K562 (cell line): Measurements from ENCODE around the gene GNAI3. TPM values are rescaled to one million over a fixed set of nuclear protein-coding genes. Genes with fewer than 3 reads are reported as not detected.
A peak's percentile ranks its signal among the peaks of the same experiment; 100 is the strongest.

Source experiments
- ATAC-seq: fragments of 200-7000 bp; cut with Tn5 transposase; 3 replicates; pipeline ENCODE4 v1.9.1; 2020; ENCODE audit warnings: moderate library complexity
- BruUV-seq: library from RNA; stranded (reverse); fragments of 400-500 nt; replicated peaks from 2 replicates; lab custom pipeline; 2021; lab: Mats Ljungman, UMichigan
- CTCF ChIA-PET: fragments of 300-600 bp; formaldehyde crosslinking; extraction: SDS; loops from one replicate; lab custom pipeline; 2021; ENCODE audit warnings: low intra/inter-chr PET ratio; lab: Yijun Ruan, JAX
- POLR2A ChIA-PET: fragments of 300-600, 350-650 bp; sonication (Branson Sonifier 250); formaldehyde crosslinking; extraction: SDS; loops from one replicate; lab custom pipeline; 2021; ENCODE audit warnings: antibody characterized with exemption, inconsistent platforms; lab: Yijun Ruan, JAX
- DNase-seq, 4 experiments: peaks; one replicate each; pipeline versions ENCODE4 v3.0.0 to v3.0.0-alpha.2; 2011 to 2018; ENCODE audit warnings: low spot score in 3 of 4, mixed read lengths in 3 of 4; ENCODE audit errors: extremely low read depth in 1 of 4
- FAIRE-seq: peaks from 2 replicates; lab custom pipeline; 2011; peaks lifted over from hg19 to GRCh38; lab: Jason Lieb, UNC
- H2AFZ ChIP-seq: 2 replicates; pipeline ENCODE4 v1.6.0; 2011; ENCODE audit warnings: low read depth, low read length, control low read depth, inconsistent platforms
- H3K27ac ChIP-seq: fragments of 200-600 bp; 3 replicates; pipeline ENCODE4 v1.8.0; 2011; ENCODE audit warnings: low read depth, mild to moderate bottlenecking, control low read depth, inconsistent platforms, low read length, moderate library complexity, mixed read lengths; ENCODE audit errors: extremely low read depth
- H3K27me3 ChIP-seq, 2 experiments: fragments of 300-600 bp in 1 of 2; 2 replicates in 1 of 2; 3 replicates in 1 of 2; pipeline versions ENCODE4 v1.6.0 to v1.8.0; 2011; ENCODE audit warnings: inconsistent platforms in 2 of 2, low read length in 2 of 2, mild to moderate bottlenecking in 1 of 2, mixed read lengths in 1 of 2, moderate library complexity in 1 of 2; ENCODE audit not compliant: control insufficient read depth in 2 of 2, insufficient read depth in 2 of 2
- H3K36me3 ChIP-seq: fragments of 300-600 bp; 3 replicates; pipeline ENCODE4 v1.8.0; 2011; ENCODE audit warnings: mild to moderate bottlenecking, low read length, inconsistent platforms; ENCODE audit not compliant: control insufficient read depth, insufficient read depth
- H3K4me1 ChIP-seq, 2 experiments: fragments of 200-600 bp in 1 of 2; replicated peaks in 1 of 2; 2 replicates in 1 of 2; 3 replicates in 1 of 2; pipeline versions ENCODE4 v1.5.1 to v1.8.0; 2011; ENCODE audit warnings: inconsistent platforms in 2 of 2, low read length in 2 of 2, mild to moderate bottlenecking in 1 of 2, mixed read lengths in 1 of 2, moderate library complexity in 1 of 2; ENCODE audit not compliant: control insufficient read depth in 2 of 2, insufficient read depth in 2 of 2
- H3K4me2 ChIP-seq: 2 replicates; pipeline ENCODE4 v1.6.1; 2011; ENCODE audit warnings: low read length, control low read depth, inconsistent platforms, mixed read lengths; ENCODE audit not compliant: insufficient read depth
- H3K4me3 ChIP-seq: fragments of 200-600 bp; sonication (generic), shearing (Covaris generic); 2 replicates; pipeline ENCODE4 v1.5.1; 2016; ENCODE audit warnings: control low read depth, inconsistent platforms
- H3K79me2 ChIP-seq: fragments of 200-600 bp; 3 replicates; pipeline ENCODE4 v1.8.0; 2011; ENCODE audit warnings: low read length, inconsistent platforms; ENCODE audit not compliant: control insufficient read depth, insufficient read depth
- H3K9ac ChIP-seq, 2 experiments: 2 replicates each; pipeline versions ENCODE4 v1.6.0 to v1.6.1; 2011; ENCODE audit warnings: low read depth in 2 of 2, low read length in 2 of 2, control low read depth in 1 of 2, inconsistent platforms in 1 of 2, mild to moderate bottlenecking in 1 of 2, mixed read lengths in 1 of 2; ENCODE audit not compliant: insufficient read depth in 1 of 2
- H3K9me1 ChIP-seq: one replicate; pipeline ENCODE4 v1.6.0; 2011; ENCODE audit warnings: inconsistent platforms, mild to moderate bottlenecking, low read length, moderate library complexity; ENCODE audit not compliant: control insufficient read depth, insufficient read depth
- H3K9me3 ChIP-seq: replicated peaks from 2 replicates; pipeline ENCODE4 v1.5.1; 2011; ENCODE audit warnings: low read depth, low read length, inconsistent platforms; ENCODE audit not compliant: control insufficient read depth, insufficient read depth
- H4K20me1 ChIP-seq: replicated peaks from 2 replicates; pipeline ENCODE4 v1.6.1; 2011; ENCODE audit warnings: low read length, inconsistent platforms, mixed read lengths; ENCODE audit not compliant: control insufficient read depth, insufficient read depth
- ADNP ChIP-seq: fragments of 200-800 bp; sonication (Bioruptor generic); IDR thresholded peaks from 2 replicates; pipeline ENCODE4 v1.6.1; 2016; ENCODE audit warnings: missing genetic modification characterization, missing compliant biosample characterization
- ARHGAP35 ChIP-seq: fragments of 450-650 bp; IDR thresholded peaks from 2 replicates; pipeline ENCODE4 v1.6.1; 2018; ENCODE audit not compliant: partially characterized antibody
- CBFA2T3 ChIP-seq: fragments of 450-650 bp; IDR thresholded peaks from 2 replicates; pipeline ENCODE4 v1.6.1; 2017
- CC2D1A ChIP-seq: fragments of 450-650 bp; IDR thresholded peaks from 2 replicates; pipeline ENCODE4 v1.6.1; 2017; ENCODE audit warnings: mild to moderate bottlenecking
- EWSR1 ChIP-seq: fragments of 450-650 bp; IDR thresholded peaks from 2 replicates; pipeline ENCODE4 v1.6.1; 2018; ENCODE audit warnings: borderline replicate concordance, mild to moderate bottlenecking, low read depth, moderate library complexity; ENCODE audit not compliant: partially characterized antibody
- HBP1 ChIP-seq: fragments of 450-650 bp; formaldehyde crosslinking; IDR thresholded peaks from 2 replicates; pipeline ENCODE4 v1.4.0; 2022; ENCODE audit warnings: missing genetic modification characterization
- HLTF ChIP-seq: fragments of 450-650 bp; IDR thresholded peaks from 2 replicates; pipeline ENCODE4 v1.6.1; 2016
- ID3 ChIP-seq, 2 experiments: fragments of 250-450 bp in 1 of 2; fragments of 450-650 bp in 1 of 2; sonication (Bioruptor Pico) in 1 of 2; IDR thresholded peaks; 2 replicates each; pipeline versions ENCODE4 v1.6.1 to v1.8.0; 2016 to 2021; ENCODE audit warnings: mild to moderate bottlenecking in 2 of 2, moderate library complexity in 2 of 2, missing compliant biosample characterization in 1 of 2, missing genetic modification characterization in 1 of 2
- MXI1 ChIP-seq: IDR thresholded peaks from 2 replicates; pipeline ENCODE4 v1.6.1; 2011; ENCODE audit warnings: low read depth, mild to moderate bottlenecking, improper control_type of control experiment, low read length
- PCBP2 ChIP-seq: fragments of 200-400 bp; formaldehyde crosslinking; IDR thresholded peaks from 2 replicates; pipeline ENCODE4 v1.6.1; 2018; ENCODE audit warnings: low read length, low read depth, mild to moderate bottlenecking, moderate library complexity; ENCODE audit not compliant: poor library complexity, severe bottlenecking
- PHB ChIP-seq: fragments of 250-450 bp; sonication (Bioruptor Pico); IDR thresholded peaks from 2 replicates; pipeline ENCODE4 v1.5.0; 2021
- POLR2AphosphoS5 ChIP-seq: IDR thresholded peaks from 2 replicates; pipeline ENCODE4 v1.6.1; 2011; ENCODE audit warnings: mild to moderate bottlenecking, low read depth, low read length, moderate library complexity; ENCODE audit not compliant: control insufficient read depth, insufficient read depth
- PPARD ChIP-seq: fragments of 250-450 bp; sonication (Bioruptor Pico); IDR thresholded peaks from 2 replicates; pipeline ENCODE4 v1.8.0; 2022; ENCODE audit warnings: inconsistent platforms, mild to moderate bottlenecking, moderate library complexity
- PRMT5 ChIP-seq: sonication (generic); formaldehyde crosslinking; IDR thresholded peaks from 2 replicates; pipeline ENCODE4 v1.5.0; 2020; ENCODE audit warnings: missing genetic modification reagents
- RNF219 ChIP-seq: fragments of 250-450 bp; sonication (Bioruptor Pico); IDR thresholded peaks from 2 replicates; pipeline ENCODE4 v1.5.0; 2022; ENCODE audit warnings: mild to moderate bottlenecking
- ZBED1 ChIP-seq: IDR thresholded peaks from 2 replicates; pipeline ENCODE4 v1.6.1; 2014
- ZNF311 ChIP-seq: fragments of 250-450 bp; sonication (Bioruptor Pico); IDR thresholded peaks from 2 replicates; pipeline ENCODE4 v1.4.0; 2020; ENCODE audit warnings: mild to moderate bottlenecking, moderate library complexity
- WGBS: fragments of 100-300 bp; shearing (Covaris generic); methylation state at CpG from one replicate; pipeline ENCODE4 v1.1.6; 2016; ENCODE audit warnings: low coverage, mixed read lengths; ENCODE audit not compliant: insufficient coverage; ENCODE audit errors: missing lambda C conversion rate; 5-methylcytosine and 5-hydroxymethylcytosine counted together
- in situ Hi-C: fragments of 300-500 bp; cut with MboI; formaldehyde crosslinking; loops from 4 replicates; pipeline ENCODE4 v1.15.0; 2018; ENCODE audit warnings: inconsistent platforms, mixed read lengths
- intact Hi-C: fragments of 100-400 bp; cut with micrococcal nuclease; formaldehyde crosslinking; loops from 2 replicates; pipeline ENCODE4 v1.14.2; 2022
- polyA plus RNA-seq, 8 experiments: library from polyadenylated mRNA; depleted of rRNA in 4 of 8; stranded (reverse) in 5 of 8; unstranded in 3 of 8; fragments of >200 nt; fragmentation: Nextera tagmentation in 2 of 8; fragmentation: Illumina TruSeq in 1 of 8; extraction: Ambion mirVana in 2 of 8; extraction: Trizol in 1 of 8; gene quantifications; 2 replicates each; pipeline versions ENCODE4 v1.2.1 to v1.2.3, GENCODE V29; 2011 to 2014; ENCODE audit warnings: inconsistent platforms in 1 of 8, missing spikeins in 1 of 8
- total RNA-seq, 7 experiments: library from RNA; depleted of rRNA in 6 of 7; stranded (reverse); fragments of >200 nt in 6 of 7; fragmentation: Illumina TruSeq in 2 of 7; extraction: Trizol in 2 of 7; gene quantifications; 2 replicates each; pipeline versions ENCODE4 v1.2.1 to v1.2.3, GENCODE V29; 2011 to 2021; ENCODE audit warnings: low replicate concordance in 1 of 7

The GNAI3 gene
- total and polyA plus RNA-seq, 9 of the 15 experiments (the other 6 are each of a cell fraction or from before 2014, with no cell fraction given): 6.3 to 13.2 (median 8.9) TPM

- 0 out of 2 replicates have a peak, but pooled peaks have one; percentile 4 for TF ChIP-seq HLTF
- no peak for TF ChIP-seq EWSR1
Measured at GRCh38 chr1:109655615-109656519, 107.5 kb downstream of the GNAI3 start, which contains the start of gene GSTM4 (continued).

GRCh38 chr1:109657395-109657794 lies 109.0 kb downstream of the GNAI3 start:
- ChIA-PET CTCF (no interaction called here), POLR2A (interaction anchor here (1.2 kb wide), 1 partner anchor 377 kb away, joined by 3 read pairs; the partner anchor contains the start of gene STRIP1)
- Histone ChIP-seq H3K27me3 (no peaks in the 10 kb centered on the region), H4K20me1 (no peaks in the 10 kb centered on the region), H3K4me1 (peaks cover 0 to 24% of the 10 kb centered on the region in 2 experiments; a peak in 3 of 5 replicates), H2AFZ (no peak overlapping the region), H3K9ac (no peak overlapping the region), H3K9me3 (no peaks in the 10 kb centered on the region), H3K36me3 (peaks cover 14% of the 10 kb centered on the region; the same call in 2 of the 3 replicates), H3K27ac (no peak overlapping the region), H3K4me2 (no peak overlapping the region), H3K4me3 (no peak overlapping the region), H3K9me1 (no peaks in the 10 kb centered on the region), H3K79me2 (0 out of 3 replicates have a peak, but pooled peaks cover 2% of the 10 kb centered on the region)
- in situ Hi-C loops (no loop called here), intact Hi-C loops (no loop called here)
- WGBS: 100% methylated on average over 4 of the region's 4 CpGs
- no peak for DNase-seq
- BruUV-seq: no TSS peak
- ATAC-seq: no peak
- no peak for FAIRE-seq
- no peak for TF ChIP-seq CC2D1A
- no peak for TF ChIP-seq ADNP (tag)
- no peak for TF ChIP-seq POLR2AphosphoS5
- no peak for TF ChIP-seq PPARD (CRISPR knock-in tag)
- TF ChIP-seq PRMT5 (CRISPR knock-in tag): no peak
- TF ChIP-seq MXI1: no peak
- TF ChIP-seq CBFA2T3: no peak
- TF ChIP-seq ID3 (CRISPR knock-in tag; IDR thresholded peaks at IDR 0.05): no peak
- TF ChIP-seq ID3 (tag; IDR thresholded peaks at IDR 0.05): no peak
- no peak for TF ChIP-seq ZNF311
- no peak for TF ChIP-seq ARHGAP35
- TF ChIP-seq HBP1 (CRISPR knock-in tag): no peak
- TF ChIP-seq ZBED1: no peak
- TF ChIP-seq PHB (CRISPR knock-in tag): no peak
- TF ChIP-seq PCBP2: no peak
- TF ChIP-seq RNF219: no peak
